ENCODE data around the gene KLHL36. TPM values are rescaled to one million over a fixed set of nuclear protein-coding genes. Genes with fewer than 3 reads are reported as not detected.
A peak's percentile ranks its signal among the peaks of the same experiment; 100 is the strongest.

KLHL36 gene
- total and polyA plus RNA-seq, 9 of the 15 experiments (the other 6 are each of a cell fraction or from before 2014, with no cell fraction given), result 2.1 to 51.2 (median 18.5) TPM

DNA sequence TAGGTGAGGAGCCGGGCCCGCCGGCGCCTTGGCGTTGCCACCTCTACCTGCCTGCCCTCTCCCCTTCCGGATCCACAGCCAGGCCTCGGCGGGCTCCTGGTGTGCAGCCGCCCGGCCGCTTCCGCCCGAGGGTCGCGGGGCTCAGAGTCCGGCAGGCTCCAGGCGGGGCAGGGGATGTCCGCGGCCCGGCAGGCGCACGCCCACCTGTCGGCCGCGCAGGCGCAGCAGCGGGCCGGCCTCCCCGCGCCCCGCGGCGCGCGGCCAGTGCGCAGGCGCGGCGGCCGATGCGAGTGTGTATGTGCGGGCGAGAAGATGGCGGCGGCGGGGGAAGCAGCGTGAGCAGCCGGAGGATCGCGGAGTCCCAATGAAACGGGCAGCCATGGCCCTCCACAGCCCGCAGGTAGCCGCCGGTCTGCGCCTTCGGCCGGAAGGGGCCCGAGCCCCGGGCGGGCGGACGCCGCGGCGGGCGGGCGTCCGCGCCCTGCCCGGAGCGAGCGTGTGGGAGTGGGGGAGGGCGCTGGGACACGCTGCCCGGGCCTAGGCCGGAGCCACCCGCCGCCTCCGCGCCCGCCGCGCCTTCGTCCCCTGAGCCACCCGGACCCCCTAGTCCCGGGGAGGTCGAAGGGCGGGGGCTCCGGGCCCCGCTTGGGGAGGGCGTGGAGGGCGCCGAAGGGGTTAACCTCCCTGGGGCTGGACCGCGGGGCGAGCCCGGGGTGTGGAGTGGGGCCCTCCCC is 51.6 kb downstream of the KLHL36 start, which contains the start of gene USP10:
Gene USP10, plus strand, starts transcription at position 289 of the 734 bp plus-strand sequence. Its CDS starts 91 bp downstream, at position 380.
- peak within 1 kb of the TSS; percentile 99 for H3K4me3 ChIP-seq
- POLR2A ChIA-PET, result interaction anchor here (0.7 to 2.4 kb wide), 12 partner anchors 8 to 47 kb away, joined by 3 to 16 read pairs (median 4); no protein-coding TSS in a partner anchor
- WGBS (ENCODE audit: insufficient coverage, low coverage, missing lambda C conversion rate), result under 1% methylated on average over 55 of the region's 97 CpGs
- H2AFZ ChIP-seq (ENCODE audit: low read depth, low read length), result peak within 1 kb of the TSS; percentile 96
- H3K27me3 ChIP-seq (ENCODE audit: control insufficient read depth in 2 of 2, insufficient read depth in 2 of 2, low read length in 2 of 2), result no peaks in the 10 kb centered on the region
- intact Hi-C loops (cut with micrococcal nuclease) (loop anchor here (2.0 kb wide), 1 partner anchor 27 kb away; no protein-coding TSS in a partner anchor), in situ Hi-C loops (cut with MboI) (no loop called here)
- H3K4me2 ChIP-seq (ENCODE audit: insufficient read depth, low read length), result peak within 1 kb of the TSS; percentile 95
- CTCF ChIA-PET (ENCODE audit: low intra/inter-chr PET ratio), result no interaction called here
- H3K9ac ChIP-seq (ENCODE audit: insufficient read depth in 1 of 2, low read depth in 2 of 2, low read length in 2 of 2), result peak within 1 kb of the TSS; percentile 87 to 100
- peaks cover 31 to 32% of the 10 kb centered on the region in 2 experiments for H3K4me1 ChIP-seq (replicated peaks in 1 of 2; ENCODE audit: control insufficient read depth in 2 of 2, insufficient read depth in 2 of 2, low read length in 2 of 2)
- DNase-seq (ENCODE audit: extremely low read depth in 1 of 4, low spot score in 3 of 4) (peak; percentile 91 to 100 (median 100)), ATAC-seq (peak; percentile 80), FAIRE-seq (no peak)
- peaks cover 58% of the 10 kb centered on the region for H3K79me2 ChIP-seq (ENCODE audit: control insufficient read depth, insufficient read depth, low read length)
- peak within 1 kb of the TSS; percentile 90 for H3K27ac ChIP-seq (ENCODE audit: extremely low read depth, low read depth, low read length)
- peaks cover 6% of the 10 kb centered on the region for H3K9me1 ChIP-seq (ENCODE audit: control insufficient read depth, insufficient read depth, low read length)
- H3K36me3 ChIP-seq (ENCODE audit: control insufficient read depth, insufficient read depth, low read length), result peaks cover 22% of the 10 kb centered on the region
- no peaks in the 10 kb centered on the region for H3K9me3 ChIP-seq (replicated peaks; ENCODE audit: control insufficient read depth, insufficient read depth, low read depth, low read length)
- H4K20me1 ChIP-seq (replicated peaks; ENCODE audit: control insufficient read depth, insufficient read depth, low read length), result peaks cover 35% of the 10 kb centered on the region
- BruUV-seq (replicated peaks), result no TSS peak
- TF ChIP-seq DACH1 (IDR thresholded peaks at IDR 0.05; ENCODE audit: partially characterized antibody) (no peak), RAD21 (CRISPR knock-in tag; conservative IDR thresholded peaks at IDR 0.05 in 1 of 2, IDR thresholded peaks at IDR 0.05 in 1 of 2) (no peak), ZNF282 (CRISPR knock-in tag; IDR thresholded peaks at IDR 0.05) (no peak), ZNF717 (CRISPR knock-in tag; IDR thresholded peaks at IDR 0.05) (no peak), ELF2 (CRISPR knock-in tag; IDR thresholded peaks at IDR 0.05) (no peak), NFIX (CRISPR knock-in tag; IDR thresholded peaks at IDR 0.05; ENCODE audit: low read depth) (no peak), MEF2D (tag; conservative IDR thresholded peaks at IDR 0.05; ENCODE audit: low read depth) (no peak), RUNX1 (IDR thresholded peaks at IDR 0.05; ENCODE audit: low read depth) (0 out of 2 replicates have a peak, but pooled peaks have one; percentile 52), ZBTB1 (CRISPR knock-in tag; IDR thresholded peaks at IDR 0.05; ENCODE audit: borderline replicate concordance, low read depth) (no peak), PYGO2 (tag; IDR thresholded peaks at IDR 0.05) (no peak), ARHGAP35 (IDR thresholded peaks at IDR 0.05; ENCODE audit: partially characterized antibody) (no peak)
- TF ChIP-seq, protein P1, sequence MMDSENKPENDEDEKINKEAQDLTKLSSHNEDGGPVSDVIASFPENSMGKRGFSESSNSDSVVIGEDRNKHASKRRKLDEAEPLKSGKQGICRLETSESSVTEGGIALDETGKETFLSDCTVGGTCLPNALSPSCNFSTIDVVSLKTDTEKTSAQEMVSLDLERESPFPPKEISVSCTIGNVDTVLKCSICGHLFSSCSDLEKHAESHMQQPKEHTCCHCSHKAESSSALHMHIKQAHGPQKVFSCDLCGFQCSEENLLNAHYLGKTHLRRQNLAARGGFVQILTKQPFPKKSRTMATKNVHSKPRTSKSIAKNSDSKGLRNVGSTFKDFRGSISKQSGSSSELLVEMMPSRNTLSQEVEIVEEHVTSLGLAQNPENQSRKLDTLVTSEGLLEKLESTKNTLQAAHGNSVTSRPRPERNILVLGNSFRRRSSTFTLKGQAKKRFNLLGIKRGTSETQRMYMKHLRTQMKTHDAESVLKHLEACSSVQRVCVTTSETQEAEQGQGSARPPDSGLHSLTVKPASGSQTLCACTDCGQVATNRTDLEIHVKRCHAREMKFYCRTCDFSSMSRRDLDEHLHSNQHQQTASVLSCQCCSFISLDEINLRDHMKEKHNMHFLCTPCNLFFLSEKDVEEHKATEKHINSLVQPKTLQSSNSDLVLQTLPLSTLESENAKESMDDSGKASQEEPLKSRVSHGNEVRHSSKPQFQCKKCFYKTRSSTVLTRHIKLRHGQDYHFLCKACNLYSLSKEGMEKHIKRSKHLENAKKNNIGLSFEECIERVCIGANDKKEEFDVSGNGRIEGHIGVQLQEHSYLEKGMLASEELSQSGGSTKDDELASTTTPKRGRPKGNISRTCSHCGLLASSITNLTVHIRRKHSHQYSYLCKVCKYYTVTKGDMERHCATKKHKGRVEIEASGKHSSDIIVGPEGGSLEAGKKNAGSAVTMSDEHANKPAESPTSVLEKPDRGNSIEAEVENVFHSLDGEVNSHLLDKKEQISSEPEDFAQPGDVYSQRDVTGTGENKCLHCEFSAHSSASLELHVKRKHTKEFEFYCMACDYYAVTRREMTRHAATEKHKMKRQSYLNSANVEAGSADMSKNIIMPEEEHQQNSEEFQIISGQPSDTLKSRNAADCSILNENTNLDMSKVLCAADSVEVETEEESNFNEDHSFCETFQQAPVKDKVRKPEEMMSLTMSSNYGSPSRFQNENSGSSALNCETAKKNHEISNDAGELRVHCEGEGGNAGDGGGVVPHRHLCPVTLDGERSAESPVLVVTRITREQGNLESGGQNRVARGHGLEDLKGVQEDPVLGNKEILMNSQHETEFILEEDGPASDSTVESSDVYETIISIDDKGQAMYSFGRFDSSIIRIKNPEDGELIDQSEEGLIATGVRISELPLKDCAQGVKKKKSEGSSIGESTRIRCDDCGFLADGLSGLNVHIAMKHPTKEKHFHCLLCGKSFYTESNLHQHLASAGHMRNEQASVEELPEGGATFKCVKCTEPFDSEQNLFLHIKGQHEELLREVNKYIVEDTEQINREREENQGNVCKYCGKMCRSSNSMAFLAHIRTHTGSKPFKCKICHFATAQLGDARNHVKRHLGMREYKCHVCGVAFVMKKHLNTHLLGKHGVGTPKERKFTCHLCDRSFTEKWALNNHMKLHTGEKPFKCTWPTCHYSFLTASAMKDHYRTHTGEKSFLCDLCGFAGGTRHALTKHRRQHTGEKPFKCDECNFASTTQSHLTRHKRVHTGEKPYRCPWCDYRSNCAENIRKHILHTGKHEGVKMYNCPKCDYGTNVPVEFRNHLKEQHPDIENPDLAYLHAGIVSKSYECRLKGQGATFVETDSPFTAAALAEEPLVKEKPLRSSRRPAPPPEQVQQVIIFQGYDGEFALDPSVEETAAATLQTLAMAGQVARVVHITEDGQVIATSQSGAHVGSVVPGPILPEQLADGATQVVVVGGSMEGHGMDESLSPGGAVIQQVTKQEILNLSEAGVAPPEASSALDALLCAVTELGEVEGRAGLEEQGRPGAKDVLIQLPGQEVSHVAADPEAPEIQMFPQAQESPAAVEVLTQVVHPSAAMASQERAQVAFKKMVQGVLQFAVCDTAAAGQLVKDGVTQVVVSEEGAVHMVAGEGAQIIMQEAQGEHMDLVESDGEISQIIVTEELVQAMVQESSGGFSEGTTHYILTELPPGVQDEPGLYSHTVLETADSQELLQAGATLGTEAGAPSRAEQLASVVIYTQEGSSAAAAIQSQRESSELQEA (IDR thresholded peaks at IDR 0.05; ENCODE audit: low read depth), result no peak
